PC-3 (cell line): ENCODE measurements around the gene C11orf98. TPM values are rescaled to one million over a fixed set of nuclear protein-coding genes. Genes with fewer than 3 reads are reported as not detected.

Source experiments
- ATAC-seq: fragments of 200-7000 bp; cut with Tn5 transposase; 2 replicates; pipeline ENCODE4 v1.9.1; 2020; ENCODE audit warnings: mild to moderate bottlenecking, moderate library complexity
- BruUV-seq: library from RNA; stranded (reverse); fragments of 400-500 nt; replicated peaks from 2 replicates; lab custom pipeline; 2021; lab: Mats Ljungman, UMichigan
- CTCF ChIA-PET: fragments of 300-600 bp; sonication (Branson Sonifier 250); formaldehyde crosslinking; loops from one replicate; lab custom pipeline; 2022; ENCODE audit warnings: antibody characterized with exemption; lab: Charles Lee
- POLR2A ChIA-PET: fragments of 300-600 bp; sonication (Branson Sonifier 250); formaldehyde crosslinking; loops from one replicate; lab custom pipeline; 2022; ENCODE audit warnings: antibody characterized with exemption; ENCODE audit not compliant: unreplicated experiment; lab: Charles Lee
- DNase-seq: peaks from one replicate; pipeline ENCODE4 v3.0.0-alpha.2; 2015
- H2AFZ ChIP-seq: fragments of 300-600 bp; sonication (generic); 2 replicates; pipeline ENCODE4 v1.6.0; 2016; ENCODE audit warnings: antibody characterized with exemption, low read length
- H3F3A ChIP-seq: fragments of 300-600 bp; sonication (generic); one replicate; pipeline ENCODE4 v1.6.0; 2017; ENCODE audit warnings: antibody characterized with exemption, low read length, control low read depth, mild to moderate bottlenecking; ENCODE audit not compliant: unreplicated experiment
- H3K27ac ChIP-seq: fragments of 300-600 bp; sonication (generic); 2 replicates; pipeline ENCODE4 v1.5.1; 2016; ENCODE audit warnings: mild to moderate bottlenecking, low read length
- H3K27me3 ChIP-seq: fragments of 300-600 bp; sonication (generic); 2 replicates; pipeline ENCODE4 v1.6.1; 2016; ENCODE audit warnings: low read length, mixed read lengths
- H3K36me3 ChIP-seq: fragments of 300-600 bp; sonication (generic); 2 replicates; pipeline ENCODE4 v1.6.1; 2016; ENCODE audit warnings: low read depth, mixed run types, low read length, mixed read lengths
- H3K4me1 ChIP-seq: fragments of 300-600 bp; sonication (generic); 2 replicates; pipeline ENCODE4 v1.5.1; 2016; ENCODE audit warnings: low read length; ENCODE audit not compliant: insufficient read depth
- H3K4me2 ChIP-seq: fragments of 300-600 bp; sonication (generic); 2 replicates; pipeline ENCODE4 v1.6.0; 2016; ENCODE audit warnings: low read length
- H3K4me3 ChIP-seq: fragments of 300-600 bp; sonication (generic); 2 replicates; pipeline ENCODE4 v1.5.1; 2016; ENCODE audit warnings: mild to moderate bottlenecking, low read length, mixed read lengths
- H3K79me2 ChIP-seq: fragments of 300-600 bp; sonication (generic); 2 replicates; pipeline ENCODE4 v1.6.1; 2017; ENCODE audit warnings: low read length, mixed read lengths
- H3K9ac ChIP-seq: fragments of 300-600 bp; sonication (generic); 2 replicates; pipeline ENCODE4 v1.6.0; 2016; ENCODE audit warnings: mild to moderate bottlenecking, low read length
- H3K9me2 ChIP-seq: fragments of 300-600 bp; sonication (generic); replicated peaks from 2 replicates; pipeline ENCODE4 v1.6.1; 2016; ENCODE audit warnings: mixed run types, low read length, mixed read lengths
- H3K9me3 ChIP-seq: fragments of 300-600 bp; sonication (generic); 2 replicates; pipeline ENCODE4 v1.6.1; 2016; ENCODE audit warnings: low read length, mixed read lengths
- H4K20me1 ChIP-seq: fragments of 300-600 bp; sonication (generic); 2 replicates; pipeline ENCODE4 v1.6.1; 2016; ENCODE audit warnings: low read length, mixed read lengths
- EZH2 ChIP-seq: fragments of 300-600 bp; sonication (generic); IDR thresholded peaks from one replicate; pipeline ENCODE4 v1.6.1; 2017; ENCODE audit warnings: antibody characterized with exemption, mild to moderate bottlenecking, low read length; ENCODE audit not compliant: unreplicated experiment
- EZH2phosphoT487 ChIP-seq: fragments of 300-600 bp; sonication (generic); IDR thresholded peaks from 2 replicates; pipeline ENCODE4 v1.6.1; 2018; ENCODE audit warnings: mild to moderate bottlenecking, antibody characterized with exemption, low read length, borderline replicate concordance
- intact Hi-C: fragments of 100-400 bp; cut with micrococcal nuclease; formaldehyde crosslinking; loops from 2 replicates; pipeline ENCODE4 v1.9.0; 2023
- total RNA-seq: library from RNA; depleted of rRNA; stranded (reverse); fragments of >200 nt; gene quantifications from 2 replicates; pipeline ENCODE4 v1.2.3, GENCODE V29; 2014
- TF ChIP-seq, protein P1 (sequence below): fragments of 300-600 bp; sonication (generic); conservative IDR thresholded peaks from 2 replicates; pipeline ENCODE4 v1.5.1; 2017; ENCODE audit warnings: antibody characterized with exemption, low read depth, mild to moderate bottlenecking, low read length

Gene C11orf98
- total RNA-seq, 1 experiment from 2014 or later, result 302 TPM

DNA sequence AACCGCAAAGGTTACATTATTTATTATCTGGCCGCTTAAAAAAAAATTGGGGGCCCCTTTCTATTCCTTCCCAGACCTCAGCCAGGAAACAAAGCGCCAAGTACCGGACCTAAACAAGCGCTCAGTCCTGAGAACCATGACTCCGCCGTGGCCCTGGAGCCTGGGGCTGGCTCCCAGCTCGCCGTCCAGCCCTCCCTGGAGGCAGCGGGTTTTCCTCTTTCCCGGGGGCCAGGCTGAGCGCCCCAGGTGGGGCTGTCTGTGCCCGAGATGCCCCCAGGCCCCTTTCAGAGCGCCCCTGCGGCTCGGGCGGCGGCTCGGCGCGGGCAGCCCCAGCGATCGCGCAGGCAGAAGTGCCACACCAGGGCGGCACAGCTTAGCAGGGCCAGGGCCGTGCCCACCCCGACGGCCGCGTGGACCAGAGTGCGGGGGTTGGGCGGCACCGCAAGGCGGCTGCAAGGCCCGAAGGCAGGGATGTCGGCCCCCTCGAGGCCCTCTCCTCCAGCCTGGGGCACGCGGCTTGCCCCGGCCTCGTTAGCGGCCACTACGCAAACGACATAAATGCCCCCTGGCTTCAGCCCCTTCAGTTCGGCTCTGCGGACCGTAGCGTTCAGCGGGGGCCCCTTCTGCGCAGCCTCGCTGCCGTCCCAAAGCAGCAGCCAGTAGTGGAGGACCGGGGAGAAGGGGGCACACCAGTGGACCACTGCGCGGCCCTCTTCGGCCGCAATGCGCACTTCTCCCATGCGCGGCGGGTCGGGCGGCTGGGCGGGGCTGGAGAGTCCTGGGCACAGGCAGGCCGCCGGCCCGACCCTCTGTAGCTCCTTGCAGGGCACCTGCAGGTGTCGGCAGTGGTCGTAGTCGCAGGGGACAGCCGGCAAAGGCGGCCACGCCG lies 22.7 kb upstream of the C11orf98 start:
- Histone ChIP-seq H3K4me2 (no peak overlapping the region), H3K9ac (no peak overlapping the region), H4K20me1 (no peaks in the 10 kb centered on the region), H3K27ac (no peak overlapping the region), H3F3A (no peaks in the 10 kb centered on the region), H3K4me1 (no peaks in the 10 kb centered on the region), H3K4me3 (no peak overlapping the region), H3K9me3 (no peaks in the 10 kb centered on the region), H3K27me3 (no peaks in the 10 kb centered on the region), H3K79me2 (no peaks in the 10 kb centered on the region), H2AFZ (no peak overlapping the region), H3K9me2 (no peaks in the 10 kb centered on the region), H3K36me3 (peaks cover 16% of the 10 kb centered on the region; the same call in 1 of the 2 replicates)
- DNase-seq (no peak), ATAC-seq (no peak)
- intact Hi-C loops, result no loop called here
- POLR2A ChIA-PET, result no interaction called here
- CTCF ChIA-PET, result no interaction called here
- TF ChIP-seq EZH2phosphoT487 (no peak), EZH2 (no peak)
- TF ChIP-seq, protein P1, sequence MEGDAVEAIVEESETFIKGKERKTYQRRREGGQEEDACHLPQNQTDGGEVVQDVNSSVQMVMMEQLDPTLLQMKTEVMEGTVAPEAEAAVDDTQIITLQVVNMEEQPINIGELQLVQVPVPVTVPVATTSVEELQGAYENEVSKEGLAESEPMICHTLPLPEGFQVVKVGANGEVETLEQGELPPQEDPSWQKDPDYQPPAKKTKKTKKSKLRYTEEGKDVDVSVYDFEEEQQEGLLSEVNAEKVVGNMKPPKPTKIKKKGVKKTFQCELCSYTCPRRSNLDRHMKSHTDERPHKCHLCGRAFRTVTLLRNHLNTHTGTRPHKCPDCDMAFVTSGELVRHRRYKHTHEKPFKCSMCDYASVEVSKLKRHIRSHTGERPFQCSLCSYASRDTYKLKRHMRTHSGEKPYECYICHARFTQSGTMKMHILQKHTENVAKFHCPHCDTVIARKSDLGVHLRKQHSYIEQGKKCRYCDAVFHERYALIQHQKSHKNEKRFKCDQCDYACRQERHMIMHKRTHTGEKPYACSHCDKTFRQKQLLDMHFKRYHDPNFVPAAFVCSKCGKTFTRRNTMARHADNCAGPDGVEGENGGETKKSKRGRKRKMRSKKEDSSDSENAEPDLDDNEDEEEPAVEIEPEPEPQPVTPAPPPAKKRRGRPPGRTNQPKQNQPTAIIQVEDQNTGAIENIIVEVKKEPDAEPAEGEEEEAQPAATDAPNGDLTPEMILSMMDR, result no peak
- BruUV-seq, result no TSS peak

DNA sequence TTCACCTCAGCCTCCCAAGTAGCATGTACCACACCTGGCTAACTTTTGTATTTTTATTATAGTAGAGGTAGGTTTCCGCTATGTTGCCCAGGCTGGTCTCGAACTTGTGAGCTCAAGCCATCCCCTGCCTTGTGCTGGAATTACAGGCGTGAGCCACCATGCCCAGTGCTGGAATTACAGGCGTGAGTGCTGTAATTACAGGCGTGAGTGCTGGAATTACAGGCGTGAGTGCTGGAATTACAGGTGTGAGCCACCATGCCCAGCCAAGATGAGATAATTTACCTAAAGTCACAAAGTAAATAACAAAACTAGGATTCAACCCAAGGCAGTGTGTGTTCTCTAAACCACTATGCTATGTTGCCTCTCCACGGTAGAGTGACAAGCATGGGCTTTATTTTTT lies 17.5 kb upstream of the C11orf98 start:
- no peak for TF ChIP-seq EZH2phosphoT487
- TF ChIP-seq EZH2, result no peak
- TF ChIP-seq, protein P1, result no peak
- BruUV-seq, result no TSS peak

More for the DNA sequence above, 17.5 kb upstream of the C11orf98 start:
- Histone ChIP-seq H3K27ac (no peak overlapping the region), H3K4me2 (no peak overlapping the region), H3K36me3 (no peaks in the 10 kb centered on the region; the same call in 1 of the 2 replicates), H4K20me1 (no peaks in the 10 kb centered on the region), H3F3A (peaks cover 5% of the 10 kb centered on the region), H3K9ac (no peak overlapping the region), H3K27me3 (no peaks in the 10 kb centered on the region), H2AFZ (no peak overlapping the region), H3K4me1 (peaks cover 13% of the 10 kb centered on the region), H3K9me2 (no peaks in the 10 kb centered on the region), H3K79me2 (peaks cover 14% of the 10 kb centered on the region), H3K4me3 (no peak overlapping the region), H3K9me3 (no peaks in the 10 kb centered on the region)
- ChIA-PET POLR2A (interaction anchor here (0.6 kb wide), 1 partner anchor 580 kb away, joined by 17 read pairs; no protein-coding TSS in a partner anchor), CTCF (interaction anchor here (2.5 kb wide), 1 partner anchor 12 kb away, joined by 12 read pairs; no protein-coding TSS in a partner anchor)
- intact Hi-C loops, result no loop called here
- no peak for ATAC-seq
- DNase-seq, result no peak
